Embryonic facial prominence (tissue), 1 donor: Measurements from ENCODE around the gene BAMBI.

Source experiments
- DNase-seq: peaks from one replicate; pipeline ENCODE4 v3.0.0-alpha.2; 2016; ENCODE audit errors: extremely low spot score

The BAMBI gene

DNA sequence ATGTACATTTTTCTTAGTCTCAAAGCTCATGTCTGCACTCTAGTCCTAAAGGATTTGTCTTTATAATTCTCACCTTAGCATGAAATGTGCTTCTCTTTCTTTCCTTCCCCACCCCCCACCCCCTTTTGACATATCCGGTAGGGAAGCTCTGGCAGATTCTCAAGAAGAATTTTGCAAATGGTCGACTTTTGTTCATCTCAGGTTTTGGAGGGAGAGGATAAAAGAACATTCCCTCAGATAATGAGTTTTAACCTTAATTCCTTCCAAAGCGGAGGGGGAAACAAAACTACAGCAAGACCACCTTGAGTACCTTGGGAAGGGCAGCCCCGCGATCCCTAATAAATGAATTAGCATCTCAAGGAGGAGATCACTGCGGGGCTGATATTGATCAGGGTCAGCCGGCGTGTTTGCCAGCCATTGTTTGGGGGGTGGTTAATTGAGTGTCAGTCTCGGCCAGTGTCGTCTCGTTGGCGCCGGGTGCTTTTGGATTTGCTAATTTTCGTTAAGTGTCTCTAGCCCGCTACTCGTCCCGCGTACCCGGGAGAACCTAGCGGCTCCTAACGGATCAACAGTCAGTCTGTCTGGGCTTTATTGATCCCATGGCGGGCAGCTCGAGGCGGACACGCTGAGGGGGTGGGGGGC lies 874 bp upstream of the BAMBI start:
- DNase-seq = no peak

DNA sequence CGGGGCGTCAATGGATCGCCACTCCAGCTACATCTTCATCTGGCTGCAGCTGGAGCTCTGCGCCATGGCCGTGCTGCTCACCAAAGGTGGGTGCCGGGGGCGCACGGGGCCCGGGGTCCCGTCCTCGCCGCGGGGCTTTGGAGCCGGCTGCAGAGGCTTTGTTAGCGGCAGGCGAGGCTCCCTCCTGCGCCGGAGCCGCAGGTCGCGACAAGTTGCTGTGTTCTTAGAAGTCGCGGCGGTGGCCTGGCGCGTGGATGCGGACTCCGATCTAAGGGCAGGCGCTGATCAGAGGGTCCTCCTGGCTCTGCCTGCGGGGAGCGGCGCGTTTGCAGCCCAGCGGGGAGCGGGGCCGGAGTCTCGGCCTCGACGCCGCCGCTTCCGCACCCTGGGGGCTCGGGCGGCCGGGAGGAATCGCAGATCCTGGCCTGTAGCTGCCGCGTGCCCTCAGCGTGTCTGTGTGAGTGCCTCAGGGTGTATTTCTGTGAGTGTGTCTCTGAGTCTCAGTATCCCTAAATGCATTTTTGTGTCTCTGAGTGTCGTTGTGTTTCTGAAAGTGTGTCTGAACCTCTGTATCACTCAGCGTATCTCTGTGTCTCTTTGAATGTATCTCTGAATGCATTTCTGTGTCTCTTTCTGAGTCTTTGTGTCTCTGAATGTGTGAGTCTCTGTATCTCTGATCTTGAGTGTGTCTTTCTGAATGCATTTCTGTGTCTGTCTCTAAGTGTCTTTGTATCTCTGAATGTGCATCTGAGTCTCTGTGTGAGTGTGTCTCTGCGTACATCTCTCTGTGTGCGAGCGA lies 766 bp downstream of the BAMBI start:
- no peak for DNase-seq

DNA sequence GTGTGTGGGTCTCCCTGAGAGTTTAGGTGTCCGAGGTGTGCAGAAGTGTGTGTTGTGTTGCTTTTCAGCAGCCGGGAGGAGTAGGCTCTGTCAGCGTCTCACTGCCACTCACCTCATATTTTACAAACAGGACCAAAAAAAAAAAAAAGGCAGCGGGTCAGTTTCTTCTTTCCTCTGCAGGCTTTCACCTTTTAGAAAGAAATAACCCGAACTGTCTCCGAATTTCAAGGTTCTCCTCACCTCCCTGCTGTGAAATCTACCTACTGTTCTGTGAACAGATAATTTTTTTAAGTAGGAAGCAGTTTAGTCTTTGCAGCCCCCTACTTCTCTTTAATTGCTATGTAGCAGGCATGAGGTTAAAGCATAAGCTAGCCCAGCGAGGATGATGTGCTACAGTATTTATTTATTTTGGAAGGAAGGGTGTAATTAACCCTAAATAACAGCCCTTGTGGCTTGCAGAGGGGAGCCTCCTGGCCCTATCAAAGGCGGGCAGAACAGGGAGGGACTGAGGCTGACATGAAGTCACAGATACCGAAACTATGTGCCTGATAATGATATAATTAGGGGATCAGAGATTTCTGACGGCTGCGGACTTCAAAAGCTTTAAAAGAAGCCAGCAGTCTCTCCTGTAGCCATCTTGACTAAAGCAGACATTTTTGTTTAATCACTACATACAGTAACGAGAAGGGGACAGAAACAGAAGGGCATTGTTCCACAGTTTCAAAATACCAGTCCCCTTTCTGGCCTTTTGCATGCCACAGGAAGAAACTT lies 1.6 kb downstream of the BAMBI start:
- DNase-seq = no peak

DNA sequence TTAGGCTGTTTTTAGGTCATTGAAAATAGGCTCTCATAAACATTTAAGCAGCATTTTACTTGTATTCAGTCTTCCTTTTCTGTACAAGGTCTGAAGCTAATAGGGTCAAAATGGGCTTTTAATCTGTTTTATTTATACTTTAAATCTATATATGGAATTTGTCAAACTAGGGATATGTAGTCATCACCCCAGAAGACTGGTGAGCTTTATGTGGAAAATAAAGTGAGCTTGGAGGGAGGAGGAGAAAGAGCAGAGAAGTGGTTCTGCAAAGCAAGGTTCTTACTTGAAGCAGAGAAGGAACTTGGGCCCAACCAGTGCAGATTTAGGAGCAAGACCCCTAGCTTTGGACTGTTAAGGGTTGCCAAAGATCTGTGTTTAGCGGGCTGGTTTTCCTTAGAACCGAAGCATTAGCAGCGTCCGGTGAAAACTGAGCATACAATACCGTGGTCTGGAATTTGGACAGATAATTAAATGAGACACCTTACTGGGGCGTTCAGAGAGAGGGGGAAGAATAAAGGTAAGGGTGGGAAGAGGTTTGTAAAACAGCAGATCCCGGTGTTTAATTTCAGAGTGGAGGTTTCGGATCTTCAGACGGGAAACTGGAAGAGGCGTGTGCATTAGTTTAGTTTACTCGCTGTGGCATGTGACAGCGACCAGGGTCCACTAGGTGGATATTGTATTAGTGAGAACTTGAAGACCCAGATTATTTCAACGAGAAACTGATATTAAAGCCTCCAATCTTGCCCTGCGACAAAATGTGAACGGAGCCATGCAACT lies 2.4 kb downstream of the BAMBI start:
- DNase-seq = no peak

DNA sequence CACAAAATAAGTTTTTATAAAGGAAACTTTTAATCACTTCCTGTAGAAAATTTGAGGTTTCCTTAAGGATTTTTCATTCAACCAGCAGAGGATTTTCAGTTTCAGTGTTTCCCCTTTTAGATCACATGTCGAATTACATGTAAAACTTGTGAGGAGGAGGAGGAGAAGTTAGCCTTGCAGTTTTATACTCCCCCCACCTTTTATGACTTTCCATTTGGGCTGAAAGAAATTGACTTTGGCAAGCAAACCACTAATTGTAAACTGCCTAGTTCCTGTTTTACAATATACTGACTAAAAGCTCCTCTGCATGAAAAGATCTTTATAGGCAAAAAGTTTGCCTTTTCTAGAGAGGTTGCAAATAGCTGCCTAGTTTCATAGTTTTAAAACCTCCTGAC lies 3.0 kb downstream of the BAMBI start:
- DNase-seq = no peak

DNA sequence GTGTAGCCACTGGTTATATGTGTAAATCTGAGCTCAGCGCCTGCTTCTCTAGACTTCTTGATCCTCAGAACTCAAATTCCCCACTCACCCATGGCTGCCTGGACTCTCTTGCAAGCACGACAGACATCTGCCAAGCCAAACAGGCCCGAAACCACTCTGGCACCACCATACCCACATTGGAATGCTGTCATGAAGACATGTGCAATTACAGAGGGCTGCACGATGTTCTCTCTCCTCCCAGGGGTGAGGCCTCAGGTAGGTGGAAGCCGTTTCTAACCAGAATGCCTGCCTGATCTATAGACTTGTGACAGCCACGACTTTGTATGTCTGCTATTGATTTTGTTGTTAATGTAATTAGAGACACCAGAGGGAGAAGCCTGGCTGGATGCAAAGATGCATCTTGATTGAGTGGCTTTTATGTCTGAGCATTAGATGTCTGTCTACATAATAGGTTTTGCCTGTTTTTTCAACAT lies 4.0 kb downstream of the BAMBI start:
- DNase-seq = no peak

DNA sequence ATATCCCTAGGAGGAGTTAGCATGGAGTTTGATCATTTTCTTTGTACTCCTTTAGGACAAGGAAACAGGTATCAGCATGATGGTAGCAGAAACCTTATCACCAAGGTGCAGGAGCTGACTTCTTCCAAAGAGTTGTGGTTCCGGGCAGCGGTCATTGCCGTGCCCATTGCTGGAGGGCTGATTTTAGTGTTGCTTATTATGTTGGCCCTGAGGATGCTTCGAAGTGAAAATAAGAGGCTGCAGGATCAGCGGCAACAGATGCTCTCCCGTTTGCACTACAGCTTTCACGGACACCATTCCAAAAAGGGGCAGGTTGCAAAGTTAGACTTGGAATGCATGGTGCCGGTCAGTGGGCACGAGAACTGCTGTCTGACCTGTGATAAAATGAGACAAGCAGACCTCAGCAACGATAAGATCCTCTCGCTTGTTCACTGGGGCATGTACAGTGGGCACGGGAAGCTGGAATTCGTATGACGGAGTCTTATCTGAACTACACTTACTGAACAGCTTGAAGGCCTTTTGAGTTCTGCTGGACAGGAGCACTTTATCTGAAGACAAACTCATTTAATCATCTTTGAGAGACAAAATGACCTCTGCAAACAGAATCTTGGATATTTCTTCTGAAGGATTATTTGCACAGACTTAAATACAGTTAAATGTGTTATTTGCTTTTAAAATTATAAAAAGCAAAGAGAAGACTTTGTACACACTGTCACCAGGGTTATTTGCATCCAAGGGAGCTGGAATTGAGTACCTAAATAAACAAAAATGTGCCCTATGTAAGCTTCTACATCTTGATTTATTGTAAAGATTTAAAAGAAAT lies 4.8 kb downstream of the BAMBI start:
- DNase-seq = no peak

DNA sequence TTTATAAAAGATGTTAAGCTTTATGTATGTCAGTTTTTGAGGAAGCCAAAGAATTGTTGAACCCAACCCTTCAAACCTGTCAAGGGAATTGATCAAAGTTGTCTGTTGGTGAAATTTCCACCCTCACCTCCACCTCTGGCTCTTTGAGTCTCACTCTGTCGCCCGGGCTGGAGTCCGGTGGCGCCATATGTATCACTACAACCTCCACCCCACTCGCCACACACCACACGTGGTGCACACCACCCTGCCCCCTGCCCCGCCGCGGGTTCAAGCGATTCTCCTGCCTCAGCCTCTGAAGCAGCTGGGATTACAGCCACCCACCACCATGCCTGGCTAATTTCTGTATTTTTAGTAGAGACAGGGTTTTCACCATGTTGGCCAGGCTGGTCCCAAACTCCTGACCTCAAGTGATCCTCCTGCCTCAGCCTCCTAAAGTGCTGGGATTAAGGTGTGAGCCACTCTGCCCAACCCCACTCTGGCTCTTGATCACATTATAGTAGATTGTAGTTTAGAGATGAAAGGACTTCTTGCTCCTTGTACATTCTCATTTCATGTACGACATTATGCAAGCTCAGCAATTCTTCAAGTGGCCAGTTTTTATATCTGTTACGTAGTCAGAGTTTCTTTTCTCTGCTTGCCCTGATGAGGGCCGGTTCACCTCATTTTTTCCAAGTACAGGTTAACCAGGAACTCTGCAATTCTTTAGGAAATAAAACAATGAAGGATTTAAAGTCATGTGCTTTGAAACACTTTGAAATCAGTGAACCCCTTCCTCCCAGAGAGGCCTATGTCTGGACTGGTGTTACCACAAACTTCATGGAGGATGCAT lies 7.0 kb downstream of the BAMBI start:
- no peak for DNase-seq

DNA sequence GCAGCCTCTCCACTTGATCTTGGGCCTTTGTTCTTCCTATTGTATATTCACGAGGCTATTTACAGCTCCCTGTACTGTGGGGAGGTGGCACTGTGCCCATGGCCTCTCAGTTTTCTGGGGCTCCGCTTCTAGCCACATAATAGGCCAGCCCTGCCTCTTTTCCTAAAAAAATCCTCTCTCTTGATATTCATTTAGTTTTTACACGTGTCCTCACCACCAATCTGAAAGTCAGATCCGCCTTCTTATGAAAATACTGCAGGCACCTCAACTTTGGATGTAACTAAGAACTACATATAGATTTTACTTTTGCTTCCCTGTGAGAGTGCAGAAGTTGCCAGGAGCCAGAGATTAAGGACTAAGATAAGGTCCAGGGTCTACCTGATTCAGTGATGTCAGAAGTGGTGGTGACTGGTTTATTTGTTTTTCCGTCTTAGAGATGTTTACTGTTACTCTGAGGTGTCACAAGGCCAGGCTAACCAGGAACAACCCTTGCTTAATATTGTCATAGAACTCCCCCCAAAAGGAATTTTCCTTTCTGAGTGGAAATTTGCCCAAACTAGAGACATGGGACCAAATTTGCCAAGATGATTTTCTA lies 7.8 kb downstream of the BAMBI start:
- no peak for DNase-seq

DNA sequence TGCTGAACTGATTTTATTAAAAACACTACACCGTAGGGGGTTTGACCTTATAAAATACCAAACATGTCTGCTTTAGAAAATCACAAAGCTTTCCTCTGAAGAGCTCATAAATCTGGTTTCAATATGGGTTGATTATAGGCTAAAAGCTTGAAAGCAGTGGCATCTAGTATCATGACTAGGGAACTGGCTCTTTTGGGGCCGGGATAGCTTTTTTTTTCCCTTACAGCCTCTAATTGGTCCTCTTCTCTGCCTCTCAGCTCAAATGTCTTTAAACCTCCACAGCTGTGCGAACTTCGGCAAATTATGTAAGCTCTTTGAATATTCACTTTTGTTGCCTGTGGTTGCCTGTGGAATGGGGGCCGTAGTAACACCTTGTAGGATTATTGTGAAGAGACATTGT lies 8.4 kb downstream of the BAMBI start:
- no peak for DNase-seq

DNA sequence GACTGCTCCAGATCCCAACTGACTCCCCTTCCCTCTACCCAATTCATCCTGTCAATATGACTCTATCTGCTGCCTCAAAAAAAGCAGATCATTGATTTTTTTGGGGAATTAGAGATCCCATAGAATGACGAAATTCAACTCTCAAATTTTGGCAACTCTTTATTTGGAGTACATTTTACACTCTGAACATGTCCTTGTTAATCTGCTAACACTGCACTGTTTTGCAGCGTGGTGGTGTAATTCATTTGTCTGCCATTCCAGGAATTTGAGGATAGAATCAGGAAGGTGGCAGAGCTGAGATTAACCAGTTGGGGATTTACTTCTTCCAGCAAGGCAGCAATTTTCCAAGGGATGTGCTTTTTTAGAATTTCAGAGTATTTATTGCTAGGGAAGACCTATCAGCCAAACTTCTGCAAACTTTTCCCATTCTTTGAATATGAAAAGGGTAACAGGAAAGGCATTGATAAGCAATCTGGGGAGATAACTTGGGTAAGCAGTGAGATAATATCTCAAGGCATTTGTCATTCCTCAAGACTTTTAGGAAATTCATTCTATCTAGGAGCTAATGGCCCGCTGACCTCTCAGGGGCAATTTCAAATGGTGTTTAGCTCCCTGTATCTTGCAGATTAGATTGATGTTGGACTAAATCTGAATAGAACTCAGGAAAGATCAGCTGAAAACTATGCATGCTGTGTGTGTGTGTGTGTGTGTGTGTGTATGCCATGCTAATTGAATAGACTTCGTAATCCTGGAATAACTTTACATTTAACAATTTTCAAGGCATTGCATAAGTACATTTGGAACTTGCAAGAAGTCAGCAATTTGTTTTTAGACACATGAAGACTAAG lies 9.7 kb downstream of the BAMBI start:
- no peak for DNase-seq

DNA sequence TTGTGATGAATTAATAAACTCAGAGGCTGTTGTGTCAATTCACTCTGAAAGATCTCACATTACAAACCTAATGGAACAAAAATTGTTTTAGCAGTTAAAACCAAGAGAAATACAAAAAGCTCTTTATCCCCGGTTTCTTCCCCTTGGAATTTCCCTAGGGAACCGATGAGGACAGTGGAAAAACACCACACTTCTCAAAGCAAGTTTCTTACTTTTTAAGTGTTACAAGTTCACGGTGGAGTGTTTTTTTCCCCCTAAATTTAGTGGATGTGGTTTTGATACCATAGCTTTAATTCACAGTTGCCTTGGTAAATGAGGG lies 10.3 kb downstream of the BAMBI start:
- DNase-seq = no peak

DNA sequence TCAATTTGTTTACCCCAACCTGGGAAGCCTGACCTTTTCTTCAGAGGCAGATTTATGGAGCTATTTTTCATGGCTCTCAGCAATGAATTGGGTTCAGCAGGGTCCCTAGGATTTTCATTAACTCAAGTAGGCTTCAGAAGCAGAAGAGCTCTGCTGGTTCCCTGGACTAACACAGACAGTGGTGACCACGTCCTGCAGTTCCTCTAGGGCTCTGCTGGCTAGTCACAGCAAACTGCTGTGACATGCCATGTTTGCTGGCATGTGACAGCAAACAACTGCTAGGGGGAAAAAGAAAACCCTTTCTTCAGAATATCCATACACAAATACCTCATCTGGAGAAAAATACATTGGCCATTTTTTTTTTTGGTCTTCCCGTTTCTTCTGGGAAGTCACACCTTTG lies 13.2 kb downstream of the BAMBI start:
- DNase-seq = no peak

DNA sequence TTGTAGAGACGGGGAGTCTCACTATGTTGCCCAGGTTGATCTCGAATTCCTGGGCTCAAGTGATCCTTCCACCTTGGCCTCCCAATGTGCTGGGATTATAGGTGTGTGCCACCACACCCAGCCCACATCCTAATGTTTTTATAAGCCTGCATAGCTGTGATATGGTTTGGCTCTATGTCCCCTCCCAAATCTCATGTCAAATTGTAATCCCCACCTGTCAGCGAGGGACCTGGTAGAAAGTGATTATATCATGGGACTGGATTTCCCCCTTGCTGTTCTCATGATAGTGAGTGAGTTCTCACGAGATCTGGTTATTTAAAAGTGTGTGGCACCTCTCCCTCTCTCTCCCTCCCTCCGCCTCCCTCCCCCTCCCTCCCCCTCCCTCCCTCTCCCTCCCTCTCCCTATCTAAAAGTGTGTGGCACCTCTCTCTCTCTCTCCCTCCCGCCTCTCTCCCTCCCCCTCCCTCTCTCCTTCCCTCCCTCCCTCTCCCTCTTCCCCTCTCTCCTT lies 13.9 kb downstream of the BAMBI start:
- DNase-seq = no peak

DNA sequence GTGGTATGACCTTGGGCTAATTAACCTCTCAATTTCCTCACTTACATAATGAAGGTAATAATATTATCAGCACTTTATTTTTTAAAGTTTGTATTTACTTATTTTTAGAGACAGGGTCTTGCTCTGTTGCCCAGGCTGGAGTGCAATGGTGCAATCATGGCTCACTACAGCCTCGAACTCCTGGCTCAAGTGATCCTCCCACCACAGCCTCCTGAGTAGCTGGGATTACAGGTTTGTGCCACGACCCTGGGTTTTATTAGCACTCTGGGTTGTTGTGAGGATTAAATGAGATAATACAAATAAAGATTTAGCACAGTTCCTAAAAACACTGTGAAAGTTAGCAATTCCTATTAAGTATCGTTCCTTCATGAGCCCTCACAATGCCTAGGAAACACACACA lies 14.7 kb downstream of the BAMBI start:
- DNase-seq = no peak

DNA sequence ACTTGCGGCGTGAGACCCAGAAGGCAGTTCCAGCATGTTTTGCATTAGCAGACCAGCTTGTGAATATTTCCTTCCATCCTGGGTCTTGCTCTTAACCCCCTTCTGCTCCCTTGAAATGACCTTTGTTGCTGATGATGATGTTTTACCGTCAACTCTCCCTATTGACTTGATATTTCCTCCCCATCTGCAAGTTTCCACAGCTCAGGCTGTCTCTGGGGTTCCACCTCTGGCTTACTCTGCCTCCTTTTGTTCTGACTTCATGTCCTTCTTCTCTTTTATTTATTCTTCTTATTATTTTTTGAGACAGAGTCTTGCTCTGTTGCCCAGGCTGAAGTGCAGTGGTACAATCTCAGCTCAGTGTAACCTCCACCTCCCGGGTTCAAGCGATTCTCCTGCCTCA lies 17.2 kb downstream of the BAMBI start:
- DNase-seq = no peak

DNA sequence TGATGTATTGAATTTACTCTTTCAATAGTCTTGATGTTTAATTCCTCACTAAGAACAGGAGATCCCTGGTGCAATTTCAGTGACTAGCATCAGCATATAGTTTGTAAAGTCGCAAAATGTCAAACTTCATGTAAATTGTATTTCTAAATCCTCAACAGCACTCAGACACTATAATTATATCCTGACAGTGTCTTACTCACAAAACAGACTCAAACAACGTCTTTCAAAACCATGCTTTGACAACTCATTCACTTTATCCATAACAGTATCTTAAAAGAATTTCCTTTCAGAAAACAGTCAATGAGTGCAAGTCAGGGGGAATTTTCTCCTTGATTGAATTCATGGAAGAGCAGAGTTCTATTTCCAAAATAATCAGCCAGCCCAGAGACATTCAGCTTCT lies 20.8 kb downstream of the BAMBI start:
- no peak for DNase-seq

DNA sequence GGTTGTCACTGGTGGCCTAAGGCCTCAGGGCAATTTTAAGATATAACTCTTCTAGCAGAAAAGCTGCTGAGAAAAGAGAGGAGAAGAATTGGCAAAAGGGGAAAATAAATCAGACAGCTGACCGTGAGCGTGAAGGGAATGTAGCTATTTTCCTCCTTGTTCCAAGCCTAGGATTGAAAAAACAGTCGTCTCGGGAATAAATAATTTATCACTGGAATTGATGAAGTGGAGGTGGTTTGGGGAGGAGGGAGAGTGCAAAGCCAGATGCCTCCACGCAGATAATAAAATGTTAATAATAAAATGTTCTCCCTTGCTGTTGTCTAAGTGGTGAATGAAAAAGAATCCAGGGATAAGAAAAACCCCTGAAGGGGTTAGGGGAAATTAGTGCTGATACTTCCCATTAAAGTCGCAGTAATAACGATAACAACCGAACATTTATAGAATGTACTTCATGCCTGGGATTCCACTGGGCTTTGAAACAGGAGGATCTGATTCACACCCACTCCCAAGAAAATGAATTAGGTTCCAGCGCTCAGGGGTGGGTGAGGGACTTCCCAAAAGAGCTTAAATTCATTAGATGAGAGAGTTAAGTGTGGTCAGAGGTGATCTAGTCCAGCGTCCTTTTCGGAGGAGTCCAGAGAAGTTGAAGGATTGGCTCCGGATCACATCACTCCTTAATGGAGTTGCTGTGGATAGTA lies 27.3 kb downstream of the BAMBI start:
- no peak for DNase-seq
